B cell (primary cell): Measurements from ENCODE around the gene PPP2R2B. TPM values are rescaled to one million over a fixed set of nuclear protein-coding genes. Genes with fewer than 3 reads are reported as not detected.

Experiments
- ATAC-seq: fragments of 200-7000 bp; cut with Tn5 transposase; one replicate; pipeline ENCODE4 v1.10.0; 2021; ENCODE audit warnings: low read depth, mild to moderate bottlenecking, moderate number of reproducible peaks, moderate library complexity
- CTCF ChIA-PET: fragments of 350-600 bp; sonication (Branson Sonifier 250); formaldehyde crosslinking; loops from one replicate; lab custom pipeline; 2021; ENCODE audit warnings: antibody characterized with exemption, inconsistent platforms; lab: Charles Lee
- POLR2A ChIA-PET: fragments of 350-600 bp; sonication (Branson Sonifier 250); formaldehyde crosslinking; loops from one replicate; lab custom pipeline; 2021; ENCODE audit warnings: antibody characterized with exemption; lab: Charles Lee
- DNase-seq: peaks from one replicate; pipeline ENCODE4 v3.0.0; 2013
- H2AFZ ChIP-seq: 2 replicates; pipeline ENCODE4 v1.6.1; 2012; ENCODE audit warnings: mild to moderate bottlenecking, low read depth, low read length; ENCODE audit not compliant: insufficient read depth, poor library complexity, severe bottlenecking
- H3K27ac ChIP-seq, 2 donors: 1 replicate in 1 of 2; 2 replicates in 1 of 2; pipeline ENCODE4 v1.5.1; 2012 to 2013; ENCODE audit warnings: low read length in 2 of 2, mild to moderate bottlenecking in 2 of 2, moderate library complexity in 1 of 2
- H3K27me3 ChIP-seq, 4 experiments: fragments of 200-600 bp in 1 of 4; sonication (generic) in 1 of 4; replicated peaks in 1 of 4; 1 replicate in 2 of 4; 2 replicates in 2 of 4; pipeline versions ENCODE4 v1.6.1 to v1.7.0; 2013 to 2016; ENCODE audit warnings: low read length in 3 of 4, mild to moderate bottlenecking in 2 of 4, mixed read lengths in 1 of 4, moderate library complexity in 1 of 4; ENCODE audit not compliant: insufficient read depth in 4 of 4, control insufficient read depth in 3 of 4; ENCODE audit errors: control extremely low read depth in 1 of 4
- H3K36me3 ChIP-seq, 2 experiments: replicated peaks in 1 of 2; 1 replicate in 1 of 2; 2 replicates in 1 of 2; pipeline versions ENCODE4 v1.6.1 to v1.7.1; 2013; ENCODE audit warnings: low read length in 1 of 2; ENCODE audit not compliant: insufficient read depth in 2 of 2, control insufficient read depth in 1 of 2; ENCODE audit errors: control extremely low read depth in 1 of 2, extremely low read depth in 1 of 2
- H3K4me1 ChIP-seq, 2 donors: fragments of 200-600 bp in 1 of 2; sonication (generic) in 1 of 2; 1 replicate in 1 of 2; 2 replicates in 1 of 2; pipeline versions ENCODE4 v1.5.1 to v1.6.1; 2013 to 2017; ENCODE audit warnings: low read length in 2 of 2; ENCODE audit not compliant: control insufficient read depth in 2 of 2, insufficient read depth in 2 of 2
- H3K4me2 ChIP-seq: replicated peaks from 2 replicates; pipeline ENCODE3; 2012; ENCODE audit warnings: mild to moderate bottlenecking, low read depth, low read length; ENCODE audit not compliant: poor library complexity, severe bottlenecking
- H3K4me3 ChIP-seq, 5 experiments: fragments of 200-600 bp in 1 of 5; sonication (generic) in 1 of 5; 1 replicate in 3 of 5; 2 replicates in 2 of 5; pipeline versions ENCODE4 v1.5.1 to v1.7.0; 2011 to 2016; ENCODE audit warnings: low read length in 4 of 5, mild to moderate bottlenecking in 4 of 5, low read depth in 2 of 5, control low read depth in 1 of 5, moderate library complexity in 1 of 5; ENCODE audit not compliant: insufficient read depth in 1 of 5; ENCODE audit errors: control extremely low read depth in 1 of 5, extremely low read depth in 1 of 5
- H3K79me2 ChIP-seq: fragments of 200-600 bp; sonication (generic); one replicate; pipeline ENCODE4 v1.6.0; 2016; ENCODE audit warnings: low read length; ENCODE audit not compliant: control insufficient read depth, insufficient read depth
- H3K9ac ChIP-seq: fragments of 200-600 bp; sonication (generic); 2 replicates; pipeline ENCODE4 v1.6.1; 2017; ENCODE audit warnings: mild to moderate bottlenecking, low read length, moderate library complexity
- H3K9me3 ChIP-seq, 3 donors: one replicate each; pipeline versions ENCODE4 v1.6.1 to v1.7.1; 2013; ENCODE audit warnings: low read length in 2 of 3; ENCODE audit not compliant: control insufficient read depth in 2 of 3, insufficient read depth in 1 of 3; ENCODE audit errors: control extremely low read depth in 1 of 3
- H4K20me1 ChIP-seq: 2 replicates; pipeline ENCODE4 v1.6.0; 2012; ENCODE audit warnings: mild to moderate bottlenecking, low read length; ENCODE audit not compliant: insufficient read depth, control insufficient read depth, poor library complexity, severe bottlenecking
- H3K27ac Mint-ChIP-seq: one replicate; pipeline ENCODE4 v1.8.0; 2021; ENCODE audit warnings: mixed read lengths
- H3K27me3 Mint-ChIP-seq: one replicate; pipeline ENCODE4 v1.8.0; 2021; ENCODE audit warnings: mixed read lengths
- H3K4me1 Mint-ChIP-seq: one replicate; pipeline ENCODE4 v1.8.0; 2021; ENCODE audit warnings: mixed read lengths
- H3K4me3 Mint-ChIP-seq: one replicate; pipeline ENCODE4 v1.8.0; 2021; ENCODE audit warnings: mixed read lengths
- H3K9me3 Mint-ChIP-seq: one replicate; pipeline ENCODE4 v1.8.0; 2022; ENCODE audit warnings: mixed read lengths; ENCODE audit not compliant: insufficient read depth
- CTCF ChIP-seq: fragments of 200-600 bp; IDR thresholded peaks from one replicate; pipeline ENCODE4 v1.8.0; 2022; ENCODE audit warnings: antibody characterized with exemption, mild to moderate bottlenecking
- EZH2 ChIP-seq: IDR thresholded peaks from 2 replicates; pipeline ENCODE4 v1.6.1; 2012; ENCODE audit warnings: borderline replicate concordance, low read depth, mild to moderate bottlenecking, moderate library complexity, low read length; ENCODE audit not compliant: insufficient read depth, poor library complexity, severe bottlenecking
- WGBS: methylation state at CpG from one replicate; pipeline ENCODE4 v1.1.5; 2013; ENCODE audit warnings: missing lambda C conversion rate; ENCODE audit not compliant: insufficient coverage; 5-methylcytosine and 5-hydroxymethylcytosine counted together
- intact Hi-C: fragments of 100-400 bp; cut with micrococcal nuclease; formaldehyde crosslinking; loops from one replicate; pipeline ENCODE4 v1.10.0; 2022
- polyA plus RNA-seq: library from polyadenylated mRNA; depleted of rRNA; stranded (reverse); fragments of >200 nt; gene quantifications from 2 replicates; pipeline ENCODE4 v1.2.3, GENCODE V29; 2012
- total RNA-seq, 2 donors: library from RNA; stranded (reverse); fragments of 120-200 nt in 1 of 2; gene quantifications; 1 replicate in 1 of 2; 2 replicates in 1 of 2; pipeline versions ENCODE4 v1.2.3 to v1.2.4, GENCODE V29; 2013 to 2022

PPP2R2B gene
- total and polyA plus RNA-seq, 2 donors (not counting 1 experiment from before 2014, with no cell fraction given): 0.03 TPM; not detected in 1

GRCh38 chr5:146669656-146670055 is 208.9 kb downstream of the PPP2R2B start:
- Histone ChIP-seq H3K27ac (no peak overlapping the region), H2AFZ (no peak overlapping the region), H3K4me1 (no peaks in the 10 kb centered on the region), H3K9me3 (no peaks in the 10 kb centered on the region), H3K4me3 (no peak overlapping the region), H3K27me3 (no peaks in the 10 kb centered on the region), H3K4me2 (no peak overlapping the region), H3K36me3 (no peaks in the 10 kb centered on the region), H4K20me1 (no peaks in the 10 kb centered on the region), H3K79me2 (no peaks in the 10 kb centered on the region), H3K9ac (no peak overlapping the region)
- POLR2A ChIA-PET: no interaction called here
- intact Hi-C loops: no loop called here
- Mint-ChIP-seq H3K9me3 (no peaks in the 10 kb centered on the region), H3K4me3 (no peak overlapping the region), H3K27me3 (peaks cover 7% of the 10 kb centered on the region), H3K4me1 (no peaks in the 10 kb centered on the region), H3K27ac (no peak overlapping the region)
- ATAC-seq (no peak), DNase-seq (no peak)
- CTCF ChIA-PET: no interaction called here
- TF ChIP-seq EZH2 (no peak), CTCF (no peak)
- WGBS: no CpG with 5 or more reads among the region's 3 CpGs

- no peak overlapping the region for H3K4me2 ChIP-seq
- intact Hi-C loops: no loop called here
- no peak for TF ChIP-seq EZH2
- no peak for TF ChIP-seq CTCF
- H3K36me3 ChIP-seq: no peaks in the 10 kb centered on the region
- H3K9me3 Mint-ChIP-seq: no peaks in the 10 kb centered on the region
- no peak overlapping the region for H3K27ac Mint-ChIP-seq
- no peaks in the 10 kb centered on the region for H4K20me1 ChIP-seq
- no peak overlapping the region for H3K4me3 ChIP-seq
- WGBS: 75% methylated on average over 3 of the region's 4 CpGs
- DNase-seq (no peak), ATAC-seq (no peak)
- H3K9me3 ChIP-seq: no peaks in the 10 kb centered on the region
- no peak overlapping the region for H3K4me3 Mint-ChIP-seq
- no peaks in the 10 kb centered on the region for H3K4me1 ChIP-seq
- CTCF ChIA-PET: interaction anchor here (0.7 kb wide), 1 partner anchor 8 kb away, joined by 3 read pairs; no protein-coding TSS in a partner anchor
- no peak overlapping the region for H2AFZ ChIP-seq
- no peaks in the 10 kb centered on the region for H3K27me3 ChIP-seq
- H3K27me3 Mint-ChIP-seq: peaks cover 7% of the 10 kb centered on the region
- no peak overlapping the region for H3K9ac ChIP-seq
- no peak overlapping the region for H3K27ac ChIP-seq
- POLR2A ChIA-PET: no interaction called here
- no peaks in the 10 kb centered on the region for H3K79me2 ChIP-seq
- H3K4me1 Mint-ChIP-seq: no peaks in the 10 kb centered on the region
Observed at GRCh38 chr5:146667633-146668272, 210.8 kb downstream of the PPP2R2B start.
